HepG2 (cell line): ENCODE results near the gene VIPR1. TPM values are rescaled to one million over a fixed set of nuclear protein-coding genes. Genes with fewer than 3 reads are reported as not detected.

Source experiments
- ATAC-seq: fragments of 200-7000 bp; cut with Tn5 transposase; 3 replicates; pipeline ENCODE4 v1.9.1; 2020; ENCODE audit warnings: mild to moderate bottlenecking, moderate library complexity
- BruUV-seq: library from RNA; stranded (reverse); fragments of 400-500 nt; replicated peaks from 2 replicates; lab custom pipeline; 2021; lab: Mats Ljungman, UMichigan
- CTCF ChIA-PET: fragments of 300-600 bp; formaldehyde crosslinking; extraction: SDS; loops from one replicate; lab custom pipeline; 2021; ENCODE audit warnings: low total read pairs, inconsistent platforms, low intra/inter-chr PET ratio; lab: Yijun Ruan, JAX
- POLR2A ChIA-PET: fragments of 350-600 bp; sonication (Branson Sonifier 250); formaldehyde crosslinking; loops from one replicate; lab custom pipeline; 2020; ENCODE audit warnings: antibody characterized with exemption, inconsistent platforms; lab: Yijun Ruan, JAX
- DNase-seq: peaks from one replicate; pipeline ENCODE4 v3.0.0-alpha.2; 2015; ENCODE audit warnings: low spot score
- FAIRE-seq: peaks from 3 replicates; lab custom pipeline; 2011; peaks lifted over from hg19 to GRCh38; lab: Jason Lieb, UNC
- H2AFZ ChIP-seq: one replicate; pipeline ENCODE4 v1.6.1; 2011; ENCODE audit warnings: low read length, inconsistent platforms
- H3K27ac ChIP-seq: fragments of 300-600 bp; 3 replicates; pipeline ENCODE4 v1.8.0; 2011; ENCODE audit warnings: mixed run types, mild to moderate bottlenecking, mixed read lengths, low read length, inconsistent platforms; ENCODE audit not compliant: insufficient read depth; ENCODE audit errors: extremely low read length
- H3K27me3 ChIP-seq, 2 experiments: fragments of 200-600 bp in 1 of 2; 2 replicates in 1 of 2; 3 replicates in 1 of 2; pipeline versions ENCODE4 v1.6.0 to v1.8.0; 2011; ENCODE audit warnings: low read length in 2 of 2, mild to moderate bottlenecking in 2 of 2, moderate library complexity in 2 of 2, inconsistent platforms in 1 of 2; ENCODE audit not compliant: insufficient read depth in 2 of 2, control insufficient read depth in 1 of 2
- H3K36me3 ChIP-seq, 2 experiments: fragments of 200-600 bp in 1 of 2; replicated peaks in 1 of 2; 2 replicates in 1 of 2; 3 replicates in 1 of 2; pipeline versions ENCODE4 v1.5.1 to v1.8.0; 2011; ENCODE audit warnings: low read length in 2 of 2, inconsistent platforms in 1 of 2; ENCODE audit not compliant: insufficient read depth in 2 of 2, control insufficient read depth in 1 of 2
- H3K4me1 ChIP-seq: 2 replicates; pipeline ENCODE4 v1.5.1; 2012; ENCODE audit warnings: low read length, inconsistent platforms; ENCODE audit not compliant: insufficient read depth
- H3K4me2 ChIP-seq: 2 replicates; pipeline ENCODE4 v1.6.0; 2011; ENCODE audit warnings: low read depth, low read length, inconsistent platforms
- H3K4me3 ChIP-seq, 3 experiments: fragments of 200-600 bp in 1 of 3; sonication (generic), shearing (Covaris generic) in 1 of 3; replicated peaks in 1 of 3; 2 replicates each; pipeline ENCODE4 v1.5.1; 2011 to 2016; ENCODE audit warnings: low read length in 3 of 3, inconsistent platforms in 2 of 3, low read depth in 2 of 3, mild to moderate bottlenecking in 2 of 3, control low read depth in 1 of 3, mixed read lengths in 1 of 3; ENCODE audit not compliant: insufficient read depth in 1 of 3
- H3K79me2 ChIP-seq: one replicate; pipeline ENCODE4 v1.6.1; 2011; ENCODE audit warnings: low read length, inconsistent platforms; ENCODE audit not compliant: insufficient read depth
- H3K9ac ChIP-seq: 2 replicates; pipeline ENCODE4 v1.6.0; 2011; ENCODE audit warnings: mild to moderate bottlenecking, low read depth, low read length, inconsistent platforms; ENCODE audit not compliant: insufficient read depth
- H3K9me3 ChIP-seq: 2 replicates; pipeline ENCODE4 v1.5.1; 2012; ENCODE audit warnings: mild to moderate bottlenecking, low read length
- H4K20me1 ChIP-seq: 2 replicates; pipeline ENCODE4 v1.6.0; 2011; ENCODE audit warnings: inconsistent platforms, mild to moderate bottlenecking, low read length, moderate library complexity; ENCODE audit not compliant: insufficient read depth
- HCFC1 ChIP-seq: fragments of 150-350 bp; IDR thresholded peaks from 2 replicates; pipeline ENCODE4 v1.6.1; 2014; ENCODE audit warnings: low read depth, low read length
- HIC2 ChIP-seq: sonication (generic); formaldehyde crosslinking; IDR thresholded peaks from 2 replicates; pipeline ENCODE4 v1.9.0; 2022; ENCODE audit warnings: low read depth, missing genetic modification reagents
- HMGXB3 ChIP-seq: sonication (generic); formaldehyde crosslinking; IDR thresholded peaks from 2 replicates; pipeline ENCODE4 v1.4.0; 2020; ENCODE audit warnings: missing genetic modification reagents, borderline replicate concordance
- LCORL ChIP-seq, 2 experiments: fragments of 450-650 bp in 1 of 2; sonication (generic) in 1 of 2; formaldehyde crosslinking in 1 of 2; IDR thresholded peaks; 2 replicates each; pipeline versions ENCODE4 v1.5.0 to v1.6.1; 2017 to 2020; ENCODE audit warnings: antibody characterized with exemption in 1 of 2, missing genetic modification reagents in 1 of 2
- NFIB ChIP-seq: sonication (generic); formaldehyde crosslinking; IDR thresholded peaks from 2 replicates; pipeline ENCODE4 v1.9.0; 2021; ENCODE audit warnings: missing genetic modification reagents, mild to moderate bottlenecking, borderline replicate concordance
- PAXIP1 ChIP-seq: sonication (generic); formaldehyde crosslinking; conservative IDR thresholded peaks from 2 replicates; pipeline ENCODE4 v1.4.0; 2020; ENCODE audit warnings: mild to moderate bottlenecking, missing genetic modification reagents, moderate library complexity
- PHF20 ChIP-seq: sonication (generic); formaldehyde crosslinking; IDR thresholded peaks from 2 replicates; pipeline ENCODE4 v1.5.0; 2020; ENCODE audit warnings: mild to moderate bottlenecking, missing genetic modification reagents
- PRMT3 ChIP-seq: sonication (generic); formaldehyde crosslinking; IDR thresholded peaks from 2 replicates; pipeline ENCODE4 v1.8.1; 2022; ENCODE audit warnings: low read depth, mild to moderate bottlenecking, moderate library complexity, missing genetic modification reagents, borderline replicate concordance
- SRY ChIP-seq: sonication (generic); formaldehyde crosslinking; IDR thresholded peaks from 2 replicates; pipeline ENCODE4 v1.8.0; 2022; ENCODE audit warnings: mild to moderate bottlenecking, missing genetic modification reagents
- TERF1 ChIP-seq: sonication (generic); formaldehyde crosslinking; IDR thresholded peaks from 2 replicates; pipeline ENCODE4 v1.8.0; 2022; ENCODE audit warnings: mild to moderate bottlenecking, missing genetic modification reagents, moderate library complexity
- ZBTB7A ChIP-seq: sonication (generic); formaldehyde crosslinking; IDR thresholded peaks from 2 replicates; pipeline ENCODE4 v1.8.0; 2022; ENCODE audit warnings: mild to moderate bottlenecking, missing genetic modification reagents
- ZBTB7B ChIP-seq: sonication (generic); formaldehyde crosslinking; IDR thresholded peaks from 2 replicates; pipeline ENCODE4 v1.4.0; 2020; ENCODE audit warnings: missing genetic modification reagents
- ZNF383 ChIP-seq: sonication (generic); formaldehyde crosslinking; IDR thresholded peaks from 2 replicates; pipeline ENCODE4 v1.4.0; 2020; ENCODE audit warnings: missing genetic modification reagents, mild to moderate bottlenecking, borderline replicate concordance
- WGBS: methylation state at CpG from one replicate; pipeline ENCODE4 v1.1.6; 2017; ENCODE audit warnings: low lambda C conversion rate; 5-methylcytosine and 5-hydroxymethylcytosine counted together
- in situ Hi-C: cut with HindIII; loops from 2 replicates; pipeline ENCODE4 v1.10.0; 2017; ENCODE audit warnings: low pct_unique_long_range_greater_than_20kb; ENCODE audit not compliant: extremely low pct_ligation_motif_present
- intact Hi-C: fragments of 100-400 bp; cut with micrococcal nuclease; formaldehyde crosslinking; loops from one replicate; pipeline ENCODE4 v1.10.0; 2022; ENCODE audit not compliant: unreplicated experiment
- polyA plus RNA-seq, 8 experiments: library from polyadenylated mRNA; depleted of rRNA in 3 of 8; stranded (reverse) in 7 of 8; unstranded in 1 of 8; fragments of >200 nt; fragmentation: Illumina TruSeq in 4 of 8; extraction: Trizol in 4 of 8; gene quantifications; 2 replicates each; pipeline versions ENCODE4 v1.2.1 to v1.2.3, GENCODE V29; 2011 to 2016; ENCODE audit warnings: low read depth in 4 of 8, missing spikeins in 1 of 8, mixed read lengths in 1 of 8; ENCODE audit not compliant: insufficient read depth in 1 of 8
- total RNA-seq, 5 experiments: library from RNA; depleted of rRNA; stranded (reverse); fragments of >200 nt; fragmentation: Illumina TruSeq; extraction: Trizol; gene quantifications; 2 replicates each; pipeline ENCODE4 v1.2.3, GENCODE V29; 2016; ENCODE audit warnings: low read depth in 1 of 5

VIPR1 gene
- total and polyA plus RNA-seq, 2 of the 13 experiments (the other 11 are each of a cell fraction or from before 2014, with no cell fraction given), result 0.04 to 0.11 TPM

GRCh38 chr3:42549131-42549530, 46.7 kb downstream of the VIPR1 start (continued):
- TF ChIP-seq HIC2 (no peak), PRMT3 (no peak), TERF1 (CRISPR knock-in tag) (no peak), SRY (CRISPR knock-in tag) (no peak), PHF20 (CRISPR knock-in tag) (no peak), PAXIP1 (CRISPR knock-in tag) (no peak)

- no peak for ATAC-seq
- no peak overlapping the region for H3K27ac ChIP-seq
- H3K4me1 ChIP-seq, result peaks cover 7% of the 10 kb centered on the region
- FAIRE-seq, result no peak
- H4K20me1 ChIP-seq, result no peaks in the 10 kb centered on the region
- no TSS peak for BruUV-seq
- H3K9me3 ChIP-seq, result no peaks in the 10 kb centered on the region
- no peaks in the 10 kb centered on the region for H3K27me3 ChIP-seq
- no peak overlapping the region for H3K4me2 ChIP-seq
- in situ Hi-C loops, result no loop called here
- no peak overlapping the region for H3K9ac ChIP-seq
- 100% methylated on average over 1 of the region's 1 CpG for WGBS
- CTCF ChIA-PET, result no interaction called here
- intact Hi-C loops, result no loop called here
- POLR2A ChIA-PET, result no interaction called here
- DNase-seq, result no peak
- no peak overlapping the region for H3K4me3 ChIP-seq
- H3K36me3 ChIP-seq, result peaks cover 6 to 25% of the 10 kb centered on the region in 2 experiments
- H2AFZ ChIP-seq, result no peak overlapping the region
- no peaks in the 10 kb centered on the region for H3K79me2 ChIP-seq
- TF ChIP-seq ZBTB7A (CRISPR knock-in tag), result no peak
- no peak for TF ChIP-seq LCORL (IDR thresholded peaks at IDR 0.05)
- TF ChIP-seq LCORL (CRISPR knock-in tag; IDR thresholded peaks at IDR 0.05), result no peak
- TF ChIP-seq HCFC1, result no peak
- no peak for TF ChIP-seq ZBTB7B (CRISPR knock-in tag)
- TF ChIP-seq ZNF383 (CRISPR knock-in tag), result no peak
- no peak for TF ChIP-seq NFIB (CRISPR knock-in tag)
- TF ChIP-seq HMGXB3 (CRISPR knock-in tag), result no peak
These were observed 47.8 kb downstream of the VIPR1 start for GRCh38 chr3:42550250-42550649.
